Transverse colon (tissue), 3 donors: ENCODE results near the gene MCAT.

Experiments
- POLR2A ChIP-seq: fragments of 450-650 bp; IDR thresholded peaks from one replicate; pipeline ENCODE4 v1.6.1; 2016; ENCODE audit warnings: antibody characterized with exemption, mild to moderate bottlenecking, moderate library complexity
- TF ChIP-seq, protein P1 (sequence below), 5 experiments: fragments of 200-600 bp in 3 of 5; fragments of 450-650 bp in 2 of 5; sonication (generic) in 3 of 5; IDR thresholded peaks; 1 replicate in 2 of 5; 2 replicates in 3 of 5; pipeline ENCODE4 v1.5.1; 2016 to 2017; ENCODE audit warnings: antibody characterized with exemption in 5 of 5, inconsistent platforms in 3 of 5, mild to moderate bottlenecking in 2 of 5, moderate library complexity in 1 of 5

DNA sequence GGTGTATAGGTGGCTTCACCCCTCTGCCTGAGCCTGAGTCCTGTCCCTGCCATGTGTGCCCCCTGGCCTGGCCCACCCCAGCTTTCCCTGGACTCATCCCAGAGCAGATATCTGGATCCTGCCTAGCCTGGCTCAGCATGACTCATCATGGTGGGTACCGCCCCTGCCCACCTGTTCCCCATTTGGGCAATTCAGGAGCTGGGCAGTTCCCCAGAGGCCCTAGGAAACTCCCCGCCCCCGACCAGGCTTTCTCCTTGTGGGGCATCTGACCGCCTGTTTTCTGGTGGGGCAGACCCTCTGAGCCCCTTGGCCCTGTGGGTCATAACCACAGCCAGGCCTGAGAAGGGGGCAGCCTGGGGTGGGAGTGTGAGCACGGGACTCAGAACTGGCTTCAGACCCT lies 12.6 kb upstream of the MCAT start:
- TF ChIP-seq, protein P1, sequence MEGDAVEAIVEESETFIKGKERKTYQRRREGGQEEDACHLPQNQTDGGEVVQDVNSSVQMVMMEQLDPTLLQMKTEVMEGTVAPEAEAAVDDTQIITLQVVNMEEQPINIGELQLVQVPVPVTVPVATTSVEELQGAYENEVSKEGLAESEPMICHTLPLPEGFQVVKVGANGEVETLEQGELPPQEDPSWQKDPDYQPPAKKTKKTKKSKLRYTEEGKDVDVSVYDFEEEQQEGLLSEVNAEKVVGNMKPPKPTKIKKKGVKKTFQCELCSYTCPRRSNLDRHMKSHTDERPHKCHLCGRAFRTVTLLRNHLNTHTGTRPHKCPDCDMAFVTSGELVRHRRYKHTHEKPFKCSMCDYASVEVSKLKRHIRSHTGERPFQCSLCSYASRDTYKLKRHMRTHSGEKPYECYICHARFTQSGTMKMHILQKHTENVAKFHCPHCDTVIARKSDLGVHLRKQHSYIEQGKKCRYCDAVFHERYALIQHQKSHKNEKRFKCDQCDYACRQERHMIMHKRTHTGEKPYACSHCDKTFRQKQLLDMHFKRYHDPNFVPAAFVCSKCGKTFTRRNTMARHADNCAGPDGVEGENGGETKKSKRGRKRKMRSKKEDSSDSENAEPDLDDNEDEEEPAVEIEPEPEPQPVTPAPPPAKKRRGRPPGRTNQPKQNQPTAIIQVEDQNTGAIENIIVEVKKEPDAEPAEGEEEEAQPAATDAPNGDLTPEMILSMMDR (IDR thresholded peaks at IDR 0.05): no peak
- no peak for TF ChIP-seq POLR2A
